PFSK-1 (cell line): ENCODE data around the gene ALKBH2.

Source experiments
- FOXP2 ChIP-seq: optimal IDR thresholded peaks from 2 replicates; pipeline ENCODE3; 2011; ENCODE audit warnings: borderline replicate concordance, control low read depth, inconsistent platforms; ENCODE audit not compliant: insufficient read depth; ENCODE audit errors: extremely low read length, extremely low read depth
- POLR2AphosphoS5 ChIP-seq: IDR thresholded peaks from 2 replicates; pipeline ENCODE4 v1.6.1; 2012; ENCODE audit warnings: low read depth, mild to moderate bottlenecking, control low read depth, low read length, moderate library complexity
- SIN3A ChIP-seq: IDR thresholded peaks from 2 replicates; pipeline ENCODE4 v1.6.1; 2012; ENCODE audit warnings: mild to moderate bottlenecking, low read length, moderate library complexity, borderline replicate concordance; ENCODE audit not compliant: insufficient read depth
- TAF1 ChIP-seq: IDR thresholded peaks from 2 replicates; pipeline ENCODE4 v1.6.1; 2012; ENCODE audit warnings: low read length, control low read depth, borderline replicate concordance; ENCODE audit not compliant: insufficient read depth
- TF ChIP-seq, protein P1 (sequence below), 2 experiments: IDR thresholded peaks; 2 replicates each; pipeline versions ENCODE4 v1.6.1 to v1.8.0; 2011 to 2012; ENCODE audit warnings: low read depth in 2 of 2, low read length in 2 of 2, control low read depth in 1 of 2, inconsistent platforms in 1 of 2, mild to moderate bottlenecking in 1 of 2, moderate library complexity in 1 of 2; ENCODE audit not compliant: insufficient read depth in 1 of 2

DNA sequence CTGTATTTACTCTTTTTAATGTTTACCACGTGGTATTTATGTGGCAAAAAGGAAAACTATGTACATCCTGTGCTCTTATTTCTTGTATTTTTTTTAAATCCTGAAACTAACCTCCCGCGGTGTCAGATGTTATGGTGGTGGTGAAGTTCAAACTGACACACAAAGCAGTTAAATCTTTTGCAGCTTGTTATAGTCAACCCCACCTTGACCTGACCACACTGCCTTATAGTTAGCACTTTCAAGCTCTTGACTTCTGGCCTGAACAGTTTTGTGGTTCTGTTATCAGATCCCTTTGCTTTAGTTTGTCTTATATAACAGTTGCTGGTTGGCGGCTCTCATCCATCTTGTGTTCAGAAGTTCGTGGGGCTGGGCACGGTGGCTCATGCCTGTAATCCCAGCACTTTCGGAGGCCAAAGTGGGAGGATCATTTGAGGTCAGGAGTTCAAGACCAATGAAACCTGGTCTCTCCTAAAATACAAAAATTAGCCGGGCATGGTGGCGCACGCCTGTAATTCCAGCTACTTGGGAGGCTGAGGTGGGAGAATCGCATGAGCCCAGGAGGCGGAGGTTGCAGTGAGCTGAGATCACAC lies 6.3 kb upstream of the ALKBH2 start:
- TF ChIP-seq POLR2AphosphoS5 (no peak), TAF1 (no peak), SIN3A (no peak), FOXP2 (no peak)
- TF ChIP-seq, protein P1, sequence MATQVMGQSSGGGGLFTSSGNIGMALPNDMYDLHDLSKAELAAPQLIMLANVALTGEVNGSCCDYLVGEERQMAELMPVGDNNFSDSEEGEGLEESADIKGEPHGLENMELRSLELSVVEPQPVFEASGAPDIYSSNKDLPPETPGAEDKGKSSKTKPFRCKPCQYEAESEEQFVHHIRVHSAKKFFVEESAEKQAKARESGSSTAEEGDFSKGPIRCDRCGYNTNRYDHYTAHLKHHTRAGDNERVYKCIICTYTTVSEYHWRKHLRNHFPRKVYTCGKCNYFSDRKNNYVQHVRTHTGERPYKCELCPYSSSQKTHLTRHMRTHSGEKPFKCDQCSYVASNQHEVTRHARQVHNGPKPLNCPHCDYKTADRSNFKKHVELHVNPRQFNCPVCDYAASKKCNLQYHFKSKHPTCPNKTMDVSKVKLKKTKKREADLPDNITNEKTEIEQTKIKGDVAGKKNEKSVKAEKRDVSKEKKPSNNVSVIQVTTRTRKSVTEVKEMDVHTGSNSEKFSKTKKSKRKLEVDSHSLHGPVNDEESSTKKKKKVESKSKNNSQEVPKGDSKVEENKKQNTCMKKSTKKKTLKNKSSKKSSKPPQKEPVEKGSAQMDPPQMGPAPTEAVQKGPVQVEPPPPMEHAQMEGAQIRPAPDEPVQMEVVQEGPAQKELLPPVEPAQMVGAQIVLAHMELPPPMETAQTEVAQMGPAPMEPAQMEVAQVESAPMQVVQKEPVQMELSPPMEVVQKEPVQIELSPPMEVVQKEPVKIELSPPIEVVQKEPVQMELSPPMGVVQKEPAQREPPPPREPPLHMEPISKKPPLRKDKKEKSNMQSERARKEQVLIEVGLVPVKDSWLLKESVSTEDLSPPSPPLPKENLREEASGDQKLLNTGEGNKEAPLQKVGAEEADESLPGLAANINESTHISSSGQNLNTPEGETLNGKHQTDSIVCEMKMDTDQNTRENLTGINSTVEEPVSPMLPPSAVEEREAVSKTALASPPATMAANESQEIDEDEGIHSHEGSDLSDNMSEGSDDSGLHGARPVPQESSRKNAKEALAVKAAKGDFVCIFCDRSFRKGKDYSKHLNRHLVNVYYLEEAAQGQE (IDR thresholded peaks at IDR 0.05; ENCODE audit: insufficient read depth in 1 of 2, low read depth in 2 of 2, low read length in 2 of 2) = no peak
